K562 (cell line): ENCODE results near the gene C1QTNF8. TPM values are rescaled to one million over a fixed set of nuclear protein-coding genes. Genes with fewer than 3 reads are reported as not detected.

Experiments
- ATAC-seq: fragments of 200-7000 bp; cut with Tn5 transposase; 3 replicates; pipeline ENCODE4 v1.9.1; 2020; ENCODE audit warnings: moderate library complexity
- BruUV-seq: library from RNA; stranded (reverse); fragments of 400-500 nt; replicated peaks from 2 replicates; lab custom pipeline; 2021; lab: Mats Ljungman, UMichigan
- CTCF ChIA-PET: fragments of 300-600 bp; formaldehyde crosslinking; extraction: SDS; loops from one replicate; lab custom pipeline; 2021; ENCODE audit warnings: low intra/inter-chr PET ratio; lab: Yijun Ruan, JAX
- POLR2A ChIA-PET: fragments of 300-600, 350-650 bp; sonication (Branson Sonifier 250); formaldehyde crosslinking; extraction: SDS; loops from one replicate; lab custom pipeline; 2021; ENCODE audit warnings: antibody characterized with exemption, inconsistent platforms; lab: Yijun Ruan, JAX
- DNase-seq, 4 experiments: peaks; one replicate each; pipeline versions ENCODE4 v3.0.0 to v3.0.0-alpha.2; 2011 to 2018; ENCODE audit warnings: low spot score in 3 of 4, mixed read lengths in 3 of 4; ENCODE audit errors: extremely low read depth in 1 of 4
- FAIRE-seq: peaks from 2 replicates; lab custom pipeline; 2011; peaks lifted over from hg19 to GRCh38; lab: Jason Lieb, UNC
- H2AFZ ChIP-seq: 2 replicates; pipeline ENCODE4 v1.6.0; 2011; ENCODE audit warnings: low read depth, low read length, control low read depth, inconsistent platforms
- H3K27ac ChIP-seq: fragments of 200-600 bp; 3 replicates; pipeline ENCODE4 v1.8.0; 2011; ENCODE audit warnings: low read depth, mild to moderate bottlenecking, control low read depth, inconsistent platforms, low read length, moderate library complexity, mixed read lengths; ENCODE audit errors: extremely low read depth
- H3K27me3 ChIP-seq, 2 experiments: fragments of 300-600 bp in 1 of 2; 2 replicates in 1 of 2; 3 replicates in 1 of 2; pipeline versions ENCODE4 v1.6.0 to v1.8.0; 2011; ENCODE audit warnings: inconsistent platforms in 2 of 2, low read length in 2 of 2, mild to moderate bottlenecking in 1 of 2, mixed read lengths in 1 of 2, moderate library complexity in 1 of 2; ENCODE audit not compliant: control insufficient read depth in 2 of 2, insufficient read depth in 2 of 2
- H3K36me3 ChIP-seq: fragments of 300-600 bp; 3 replicates; pipeline ENCODE4 v1.8.0; 2011; ENCODE audit warnings: mild to moderate bottlenecking, low read length, inconsistent platforms; ENCODE audit not compliant: control insufficient read depth, insufficient read depth
- H3K4me1 ChIP-seq, 2 experiments: fragments of 200-600 bp in 1 of 2; replicated peaks in 1 of 2; 2 replicates in 1 of 2; 3 replicates in 1 of 2; pipeline versions ENCODE4 v1.5.1 to v1.8.0; 2011; ENCODE audit warnings: inconsistent platforms in 2 of 2, low read length in 2 of 2, mild to moderate bottlenecking in 1 of 2, mixed read lengths in 1 of 2, moderate library complexity in 1 of 2; ENCODE audit not compliant: control insufficient read depth in 2 of 2, insufficient read depth in 2 of 2
- H3K4me2 ChIP-seq: 2 replicates; pipeline ENCODE4 v1.6.1; 2011; ENCODE audit warnings: low read length, control low read depth, inconsistent platforms, mixed read lengths; ENCODE audit not compliant: insufficient read depth
- H3K4me3 ChIP-seq: fragments of 200-600 bp; sonication (generic), shearing (Covaris generic); 2 replicates; pipeline ENCODE4 v1.5.1; 2016; ENCODE audit warnings: control low read depth, inconsistent platforms
- H3K79me2 ChIP-seq: fragments of 200-600 bp; 3 replicates; pipeline ENCODE4 v1.8.0; 2011; ENCODE audit warnings: low read length, inconsistent platforms; ENCODE audit not compliant: control insufficient read depth, insufficient read depth
- H3K9ac ChIP-seq, 2 experiments: 2 replicates each; pipeline versions ENCODE4 v1.6.0 to v1.6.1; 2011; ENCODE audit warnings: low read depth in 2 of 2, low read length in 2 of 2, control low read depth in 1 of 2, inconsistent platforms in 1 of 2, mild to moderate bottlenecking in 1 of 2, mixed read lengths in 1 of 2; ENCODE audit not compliant: insufficient read depth in 1 of 2
- H3K9me1 ChIP-seq: one replicate; pipeline ENCODE4 v1.6.0; 2011; ENCODE audit warnings: inconsistent platforms, mild to moderate bottlenecking, low read length, moderate library complexity; ENCODE audit not compliant: control insufficient read depth, insufficient read depth
- H3K9me3 ChIP-seq: replicated peaks from 2 replicates; pipeline ENCODE4 v1.5.1; 2011; ENCODE audit warnings: low read depth, low read length, inconsistent platforms; ENCODE audit not compliant: control insufficient read depth, insufficient read depth
- H4K20me1 ChIP-seq: replicated peaks from 2 replicates; pipeline ENCODE4 v1.6.1; 2011; ENCODE audit warnings: low read length, inconsistent platforms, mixed read lengths; ENCODE audit not compliant: control insufficient read depth, insufficient read depth
- GATAD2B ChIP-seq: fragments of 450-650 bp; IDR thresholded peaks from 2 replicates; pipeline ENCODE4 v1.6.1; 2017; ENCODE audit warnings: mild to moderate bottlenecking, borderline replicate concordance
- NFATC3 ChIP-seq: fragments of 450-650 bp; IDR thresholded peaks from 2 replicates; pipeline ENCODE4 v1.6.1; 2017; ENCODE audit warnings: mild to moderate bottlenecking
- TARDBP ChIP-seq: fragments of 450-650 bp; IDR thresholded peaks from 2 replicates; pipeline ENCODE4 v1.6.1; 2016
- ZNF12 ChIP-seq: sonication (generic); formaldehyde crosslinking; IDR thresholded peaks from 2 replicates; pipeline ENCODE4 v1.4.0; 2020; ENCODE audit warnings: mild to moderate bottlenecking, missing genetic modification reagents
- WGBS: fragments of 100-300 bp; shearing (Covaris generic); methylation state at CpG from one replicate; pipeline ENCODE4 v1.1.6; 2016; ENCODE audit warnings: low coverage, mixed read lengths; ENCODE audit not compliant: insufficient coverage; ENCODE audit errors: missing lambda C conversion rate; 5-methylcytosine and 5-hydroxymethylcytosine counted together
- in situ Hi-C: fragments of 300-500 bp; cut with MboI; formaldehyde crosslinking; loops from 4 replicates; pipeline ENCODE4 v1.15.0; 2018; ENCODE audit warnings: inconsistent platforms, mixed read lengths
- intact Hi-C: fragments of 100-400 bp; cut with micrococcal nuclease; formaldehyde crosslinking; loops from 2 replicates; pipeline ENCODE4 v1.14.2; 2022
- polyA plus RNA-seq, 8 experiments: library from polyadenylated mRNA; depleted of rRNA in 4 of 8; stranded (reverse) in 5 of 8; unstranded in 3 of 8; fragments of >200 nt; fragmentation: Nextera tagmentation in 2 of 8; fragmentation: Illumina TruSeq in 1 of 8; extraction: Ambion mirVana in 2 of 8; extraction: Trizol in 1 of 8; gene quantifications; 2 replicates each; pipeline versions ENCODE4 v1.2.1 to v1.2.3, GENCODE V29; 2011 to 2014; ENCODE audit warnings: inconsistent platforms in 1 of 8, missing spikeins in 1 of 8
- total RNA-seq, 7 experiments: library from RNA; depleted of rRNA in 6 of 7; stranded (reverse); fragments of >200 nt in 6 of 7; fragmentation: Illumina TruSeq in 2 of 7; extraction: Trizol in 2 of 7; gene quantifications; 2 replicates each; pipeline versions ENCODE4 v1.2.1 to v1.2.3, GENCODE V29; 2011 to 2021; ENCODE audit warnings: low replicate concordance in 1 of 7
- TF ChIP-seq, protein P1 (sequence below), 2 experiments: IDR thresholded peaks; 2 replicates each; pipeline ENCODE4 v1.6.1; 2012; ENCODE audit warnings: improper control_type of control experiment in 2 of 2, low read depth in 2 of 2, low read length in 2 of 2, borderline replicate concordance in 1 of 2
- TF ChIP-seq, protein P2 (sequence below): fragments of 450-650 bp; IDR thresholded peaks from 2 replicates; pipeline ENCODE4 v1.7.1; 2018; ENCODE audit warnings: mild to moderate bottlenecking, low read depth; ENCODE audit not compliant: partially characterized antibody
- TF ChIP-seq, protein P3 (sequence below), 2 experiments: fragments of 450-650 bp; IDR thresholded peaks; 2 replicates each; pipeline ENCODE4 v1.6.1; 2018; ENCODE audit warnings: mild to moderate bottlenecking in 2 of 2, low read depth in 1 of 2; ENCODE audit not compliant: partially characterized antibody in 2 of 2

The C1QTNF8 gene
- total and polyA plus RNA-seq, 9 of the 15 experiments (the other 6 are each of a cell fraction or from before 2014, with no cell fraction given), result not detected

DNA sequence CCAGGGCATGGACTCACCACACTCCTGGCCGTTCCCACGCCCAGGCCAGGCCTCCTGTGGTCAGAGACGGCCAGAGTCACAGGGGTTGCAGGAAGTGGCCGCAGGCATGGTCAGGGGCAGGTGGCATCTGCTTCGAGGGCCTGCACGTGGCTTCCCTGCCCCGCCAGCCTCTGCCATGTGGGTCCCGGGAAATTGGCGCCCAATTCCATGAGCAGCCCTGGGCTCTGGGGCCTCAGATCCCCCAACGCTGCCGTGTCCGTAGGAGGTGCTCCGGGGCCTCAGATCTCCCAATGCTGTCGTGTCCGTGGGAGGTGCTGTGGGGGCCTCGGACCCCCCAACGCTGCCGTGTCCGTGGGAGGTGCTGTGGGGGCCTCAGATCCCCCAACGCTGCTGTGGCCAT is 33.1 kb downstream of the C1QTNF8 start (continued):
- TF ChIP-seq, protein P1, sequence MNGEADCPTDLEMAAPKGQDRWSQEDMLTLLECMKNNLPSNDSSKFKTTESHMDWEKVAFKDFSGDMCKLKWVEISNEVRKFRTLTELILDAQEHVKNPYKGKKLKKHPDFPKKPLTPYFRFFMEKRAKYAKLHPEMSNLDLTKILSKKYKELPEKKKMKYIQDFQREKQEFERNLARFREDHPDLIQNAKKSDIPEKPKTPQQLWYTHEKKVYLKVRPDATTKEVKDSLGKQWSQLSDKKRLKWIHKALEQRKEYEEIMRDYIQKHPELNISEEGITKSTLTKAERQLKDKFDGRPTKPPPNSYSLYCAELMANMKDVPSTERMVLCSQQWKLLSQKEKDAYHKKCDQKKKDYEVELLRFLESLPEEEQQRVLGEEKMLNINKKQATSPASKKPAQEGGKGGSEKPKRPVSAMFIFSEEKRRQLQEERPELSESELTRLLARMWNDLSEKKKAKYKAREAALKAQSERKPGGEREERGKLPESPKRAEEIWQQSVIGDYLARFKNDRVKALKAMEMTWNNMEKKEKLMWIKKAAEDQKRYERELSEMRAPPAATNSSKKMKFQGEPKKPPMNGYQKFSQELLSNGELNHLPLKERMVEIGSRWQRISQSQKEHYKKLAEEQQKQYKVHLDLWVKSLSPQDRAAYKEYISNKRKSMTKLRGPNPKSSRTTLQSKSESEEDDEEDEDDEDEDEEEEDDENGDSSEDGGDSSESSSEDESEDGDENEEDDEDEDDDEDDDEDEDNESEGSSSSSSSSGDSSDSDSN (IDR thresholded peaks at IDR 0.05; ENCODE audit: borderline replicate concordance in 1 of 2, low read depth in 2 of 2, low read length in 2 of 2), result no peak
- TF ChIP-seq ZNF12 (CRISPR knock-in tag), result no peak
- TF ChIP-seq TARDBP, result no peak
- TF ChIP-seq, all 486 proteins: peak for 0

DNA sequence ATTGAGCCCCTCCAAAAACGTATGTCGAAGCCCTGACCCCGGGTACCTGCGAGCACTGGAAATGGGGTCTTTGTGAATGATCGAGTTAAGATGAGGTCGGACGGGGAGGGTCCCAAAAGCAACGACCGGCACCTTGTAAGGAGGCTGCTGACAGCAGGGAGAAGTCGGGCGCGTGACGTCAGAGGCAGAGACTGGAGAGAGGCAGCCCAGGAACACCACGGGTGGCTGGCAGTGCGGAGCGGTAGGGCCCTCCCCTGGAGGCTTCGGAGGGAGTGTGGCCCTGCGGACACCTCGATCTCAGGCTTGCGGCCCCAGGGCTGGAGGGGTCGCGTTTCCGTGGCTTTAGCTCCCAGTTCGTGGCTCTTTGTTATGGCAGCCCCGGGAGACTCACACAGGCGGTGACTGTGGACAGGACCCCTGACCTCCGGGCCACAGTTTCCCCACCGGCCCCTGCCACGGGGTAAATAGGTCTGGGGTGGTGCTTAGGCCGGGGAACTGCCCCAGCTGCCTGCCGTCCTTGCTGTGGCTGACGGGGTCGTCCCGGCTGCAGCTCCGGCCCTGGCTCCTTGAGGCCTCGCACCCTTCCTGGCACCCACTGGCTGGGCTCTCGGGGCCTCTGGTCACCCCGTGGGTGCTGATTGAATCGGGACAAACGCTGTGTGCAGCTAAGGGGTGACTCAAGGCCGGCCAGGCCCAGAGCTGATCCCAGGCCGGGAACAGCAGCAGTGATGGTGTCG is 34.1 kb downstream of the C1QTNF8 start:
- peak; percentile 64; the same call in 2 of the 3 replicates for ATAC-seq
- no peak for FAIRE-seq
- 5% methylated on average over 39 of the region's 43 CpGs for WGBS
- no peaks in the 10 kb centered on the region for H3K79me2 ChIP-seq
- in situ Hi-C loops (no loop called here), intact Hi-C loops (no loop called here)
- no peak overlapping the region for H3K4me2 ChIP-seq
- no peaks in the 10 kb centered on the region for H3K36me3 ChIP-seq
- DNase-seq, result no peak
- H3K27ac ChIP-seq, result no peak overlapping the region
- H3K9ac ChIP-seq, result no peak overlapping the region; a peak in 1 of 4 replicates
- ChIA-PET CTCF (no interaction called here), POLR2A (interaction anchor here (0.5 to 0.6 kb wide), 2 partner anchors 9 to 30 kb away, joined by 3 read pairs; no protein-coding TSS in a partner anchor)
- H3K4me3 ChIP-seq, result no peak overlapping the region
- H2AFZ ChIP-seq, result no peak overlapping the region
- no TSS peak for BruUV-seq
- H4K20me1 ChIP-seq, result 0 out of 2 replicates have a peak, but pooled peaks cover 7% of the 10 kb centered on the region
- H3K27me3 ChIP-seq, result peaks cover 22 to 65% of the 10 kb centered on the region in 2 experiments
- H3K4me1 ChIP-seq, result peaks cover 0 to 29% of the 10 kb centered on the region in 2 experiments; a peak in 2 of 5 replicates
- H3K9me3 ChIP-seq, result no peaks in the 10 kb centered on the region
- no peaks in the 10 kb centered on the region for H3K9me1 ChIP-seq
- no peak for TF ChIP-seq GATAD2B
- TF ChIP-seq NFATC3, result no peak
- TF ChIP-seq, protein P2, sequence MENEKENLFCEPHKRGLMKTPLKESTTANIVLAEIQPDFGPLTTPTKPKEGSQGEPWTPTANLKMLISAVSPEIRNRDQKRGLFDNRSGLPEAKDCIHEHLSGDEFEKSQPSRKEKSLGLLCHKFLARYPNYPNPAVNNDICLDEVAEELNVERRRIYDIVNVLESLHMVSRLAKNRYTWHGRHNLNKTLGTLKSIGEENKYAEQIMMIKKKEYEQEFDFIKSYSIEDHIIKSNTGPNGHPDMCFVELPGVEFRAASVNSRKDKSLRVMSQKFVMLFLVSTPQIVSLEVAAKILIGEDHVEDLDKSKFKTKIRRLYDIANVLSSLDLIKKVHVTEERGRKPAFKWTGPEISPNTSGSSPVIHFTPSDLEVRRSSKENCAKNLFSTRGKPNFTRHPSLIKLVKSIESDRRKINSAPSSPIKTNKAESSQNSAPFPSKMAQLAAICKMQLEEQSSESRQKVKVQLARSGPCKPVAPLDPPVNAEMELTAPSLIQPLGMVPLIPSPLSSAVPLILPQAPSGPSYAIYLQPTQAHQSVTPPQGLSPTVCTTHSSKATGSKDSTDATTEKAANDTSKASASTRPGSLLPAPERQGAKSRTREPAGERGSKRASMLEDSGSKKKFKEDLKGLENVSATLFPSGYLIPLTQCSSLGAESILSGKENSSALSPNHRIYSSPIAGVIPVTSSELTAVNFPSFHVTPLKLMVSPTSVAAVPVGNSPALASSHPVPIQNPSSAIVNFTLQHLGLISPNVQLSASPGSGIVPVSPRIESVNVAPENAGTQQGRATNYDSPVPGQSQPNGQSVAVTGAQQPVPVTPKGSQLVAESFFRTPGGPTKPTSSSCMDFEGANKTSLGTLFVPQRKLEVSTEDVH, result no peak
- TF ChIP-seq, protein P3, sequence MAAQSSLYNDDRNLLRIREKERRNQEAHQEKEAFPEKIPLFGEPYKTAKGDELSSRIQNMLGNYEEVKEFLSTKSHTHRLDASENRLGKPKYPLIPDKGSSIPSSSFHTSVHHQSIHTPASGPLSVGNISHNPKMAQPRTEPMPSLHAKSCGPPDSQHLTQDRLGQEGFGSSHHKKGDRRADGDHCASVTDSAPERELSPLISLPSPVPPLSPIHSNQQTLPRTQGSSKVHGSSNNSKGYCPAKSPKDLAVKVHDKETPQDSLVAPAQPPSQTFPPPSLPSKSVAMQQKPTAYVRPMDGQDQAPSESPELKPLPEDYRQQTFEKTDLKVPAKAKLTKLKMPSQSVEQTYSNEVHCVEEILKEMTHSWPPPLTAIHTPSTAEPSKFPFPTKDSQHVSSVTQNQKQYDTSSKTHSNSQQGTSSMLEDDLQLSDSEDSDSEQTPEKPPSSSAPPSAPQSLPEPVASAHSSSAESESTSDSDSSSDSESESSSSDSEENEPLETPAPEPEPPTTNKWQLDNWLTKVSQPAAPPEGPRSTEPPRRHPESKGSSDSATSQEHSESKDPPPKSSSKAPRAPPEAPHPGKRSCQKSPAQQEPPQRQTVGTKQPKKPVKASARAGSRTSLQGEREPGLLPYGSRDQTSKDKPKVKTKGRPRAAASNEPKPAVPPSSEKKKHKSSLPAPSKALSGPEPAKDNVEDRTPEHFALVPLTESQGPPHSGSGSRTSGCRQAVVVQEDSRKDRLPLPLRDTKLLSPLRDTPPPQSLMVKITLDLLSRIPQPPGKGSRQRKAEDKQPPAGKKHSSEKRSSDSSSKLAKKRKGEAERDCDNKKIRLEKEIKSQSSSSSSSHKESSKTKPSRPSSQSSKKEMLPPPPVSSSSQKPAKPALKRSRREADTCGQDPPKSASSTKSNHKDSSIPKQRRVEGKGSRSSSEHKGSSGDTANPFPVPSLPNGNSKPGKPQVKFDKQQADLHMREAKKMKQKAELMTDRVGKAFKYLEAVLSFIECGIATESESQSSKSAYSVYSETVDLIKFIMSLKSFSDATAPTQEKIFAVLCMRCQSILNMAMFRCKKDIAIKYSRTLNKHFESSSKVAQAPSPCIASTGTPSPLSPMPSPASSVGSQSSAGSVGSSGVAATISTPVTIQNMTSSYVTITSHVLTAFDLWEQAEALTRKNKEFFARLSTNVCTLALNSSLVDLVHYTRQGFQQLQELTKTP (IDR thresholded peaks at IDR 0.05; ENCODE audit: low read depth in 1 of 2, partially characterized antibody in 2 of 2), result no peak
